GM12891 (cell line): Measurements from ENCODE around the gene CA9.

ENCODE experiments used
- POLR2A ChIP-seq: IDR thresholded peaks from 2 replicates; pipeline ENCODE4 v1.6.1; 2011; ENCODE audit warnings: low read depth, low read length, control low read depth
- POLR2AphosphoS5 ChIP-seq: IDR thresholded peaks from 2 replicates; pipeline ENCODE4 v1.6.1; 2011; ENCODE audit warnings: low read depth, low read length, control low read depth
- TAF1 ChIP-seq: IDR thresholded peaks from 2 replicates; pipeline ENCODE4 v1.6.1; 2011; ENCODE audit warnings: low read depth, low read length, control low read depth

DNA sequence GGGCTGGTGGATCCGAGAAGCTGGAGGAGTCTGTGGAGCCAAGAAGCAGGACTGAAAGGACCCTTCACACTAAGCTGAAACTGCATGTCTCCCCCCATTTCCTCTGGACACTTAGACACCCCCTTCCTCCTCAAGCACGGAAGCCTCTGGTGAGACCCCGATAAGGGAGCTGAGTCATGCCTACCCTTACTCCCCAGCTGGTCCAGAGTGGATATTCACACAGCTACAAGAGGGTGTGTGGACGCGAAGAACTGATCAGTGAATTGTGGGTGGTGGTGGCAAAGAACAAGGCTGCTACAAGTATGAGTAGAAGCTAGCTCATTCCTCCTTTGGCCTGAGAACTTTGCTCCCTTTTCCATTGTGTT is 53.9 kb downstream of the CA9 start:
- TF ChIP-seq POLR2A = no peak
- no peak for TF ChIP-seq POLR2AphosphoS5
- TF ChIP-seq TAF1 = no peak
